Progenitor cell of endocrine pancreas (in vitro differentiated cells): ENCODE results near the gene PLLP. TPM values are rescaled to one million over a fixed set of nuclear protein-coding genes. Genes with fewer than 3 reads are reported as not detected.

Source experiments
- DNase-seq: peaks from one replicate; pipeline ENCODE4 v3.0.0; 2021; ENCODE audit warnings: low spot score; ENCODE audit not compliant: unreplicated experiment
- H3K27ac Mint-ChIP-seq: 2 replicates; pipeline ENCODE4 v1.8.0; 2021; ENCODE audit warnings: mild to moderate bottlenecking, moderate library complexity, mixed read lengths
- H3K27me3 Mint-ChIP-seq: 2 replicates; pipeline ENCODE4 v1.8.0; 2021; ENCODE audit warnings: mixed read lengths
- H3K36me3 Mint-ChIP-seq: 2 replicates; pipeline ENCODE4 v1.8.0; 2022; ENCODE audit warnings: mixed read lengths; ENCODE audit not compliant: insufficient read depth
- H3K4me1 Mint-ChIP-seq: 2 replicates; pipeline ENCODE4 v1.8.0; 2021; ENCODE audit warnings: low read depth, mixed read lengths
- H3K4me3 Mint-ChIP-seq: 2 replicates; pipeline ENCODE4 v1.8.0; 2021; ENCODE audit warnings: low read depth, mild to moderate bottlenecking, moderate library complexity, mixed read lengths
- H3K9me3 Mint-ChIP-seq: 2 replicates; pipeline ENCODE4 v1.8.0; 2021; ENCODE audit warnings: low read depth, mixed read lengths
- total RNA-seq: library from RNA; stranded (reverse); gene quantifications from 2 replicates; pipeline ENCODE4 v1.2.1, GENCODE V29; 2021
- TF ChIP-seq, protein P1 (sequence below): fragments of 200-600 bp; sonication (generic); IDR thresholded peaks from one replicate; pipeline ENCODE4 v1.5.0; 2021; ENCODE audit warnings: antibody characterized with exemption, mild to moderate bottlenecking; ENCODE audit not compliant: unreplicated experiment

PLLP gene
- total RNA-seq, 1 donor from 2014 or later: 2.9 TPM

DNA sequence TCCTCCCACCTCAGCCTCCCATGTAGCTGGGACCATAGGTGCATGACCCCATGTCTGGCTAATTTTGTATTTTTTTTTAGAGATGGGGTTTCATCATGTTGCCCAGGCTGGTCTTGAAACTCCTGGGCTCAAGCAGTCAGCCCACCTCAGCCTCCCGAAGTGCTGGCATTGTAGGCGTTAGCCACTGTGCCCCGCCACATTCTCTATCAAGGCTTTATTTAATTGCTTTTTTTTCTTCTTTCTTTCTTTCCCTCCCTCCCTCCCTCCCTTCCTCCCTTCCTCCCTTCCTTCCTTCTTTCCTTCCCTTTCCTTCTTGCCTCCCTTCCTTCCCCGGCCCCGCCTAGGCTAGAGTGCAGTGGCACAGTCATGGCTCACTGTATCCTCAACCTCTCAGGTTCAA is 74.7 kb downstream of the PLLP start:
- no peak overlapping the region for H3K27ac Mint-ChIP-seq
- peaks cover 29% of the 10 kb centered on the region for H3K36me3 Mint-ChIP-seq
- H3K4me1 Mint-ChIP-seq: no peaks in the 10 kb centered on the region
- TF ChIP-seq, protein P1, sequence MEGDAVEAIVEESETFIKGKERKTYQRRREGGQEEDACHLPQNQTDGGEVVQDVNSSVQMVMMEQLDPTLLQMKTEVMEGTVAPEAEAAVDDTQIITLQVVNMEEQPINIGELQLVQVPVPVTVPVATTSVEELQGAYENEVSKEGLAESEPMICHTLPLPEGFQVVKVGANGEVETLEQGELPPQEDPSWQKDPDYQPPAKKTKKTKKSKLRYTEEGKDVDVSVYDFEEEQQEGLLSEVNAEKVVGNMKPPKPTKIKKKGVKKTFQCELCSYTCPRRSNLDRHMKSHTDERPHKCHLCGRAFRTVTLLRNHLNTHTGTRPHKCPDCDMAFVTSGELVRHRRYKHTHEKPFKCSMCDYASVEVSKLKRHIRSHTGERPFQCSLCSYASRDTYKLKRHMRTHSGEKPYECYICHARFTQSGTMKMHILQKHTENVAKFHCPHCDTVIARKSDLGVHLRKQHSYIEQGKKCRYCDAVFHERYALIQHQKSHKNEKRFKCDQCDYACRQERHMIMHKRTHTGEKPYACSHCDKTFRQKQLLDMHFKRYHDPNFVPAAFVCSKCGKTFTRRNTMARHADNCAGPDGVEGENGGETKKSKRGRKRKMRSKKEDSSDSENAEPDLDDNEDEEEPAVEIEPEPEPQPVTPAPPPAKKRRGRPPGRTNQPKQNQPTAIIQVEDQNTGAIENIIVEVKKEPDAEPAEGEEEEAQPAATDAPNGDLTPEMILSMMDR: no peak
- H3K27me3 Mint-ChIP-seq: no peaks in the 10 kb centered on the region
- no peaks in the 10 kb centered on the region for H3K9me3 Mint-ChIP-seq
- no peak for DNase-seq
- no peak overlapping the region for H3K4me3 Mint-ChIP-seq

GRCh38 chr16:57208926-57209325 is 75.5 kb downstream of the PLLP start:
- no peaks in the 10 kb centered on the region for H3K9me3 Mint-ChIP-seq
- peaks cover 25% of the 10 kb centered on the region for H3K36me3 Mint-ChIP-seq
- DNase-seq: no peak
- H3K4me3 Mint-ChIP-seq: no peak overlapping the region
- TF ChIP-seq, protein P1: no peak
- no peaks in the 10 kb centered on the region for H3K27me3 Mint-ChIP-seq
- H3K4me1 Mint-ChIP-seq: no peaks in the 10 kb centered on the region
- no peak overlapping the region for H3K27ac Mint-ChIP-seq

Other genes starting within 250 kb of the PLLP start
- gene CPNE2, start 192.1 kb downstream of the PLLP start, total RNA-seq: 6.7 and 10.1 TPM in 2 replicates
- 101 and 115 TPM in 2 replicates for gene PSME3IP1, start 98.6 kb downstream of the PLLP start, total RNA-seq
- 57.4 and 63.7 TPM in 2 replicates for gene RSPRY1, start 98.3 kb downstream of the PLLP start, total RNA-seq
- 40.7 and 43.0 TPM in 2 replicates for gene ARL2BP, start 39.4 kb downstream of the PLLP start, total RNA-seq
- gene CCL22, start 74.1 kb upstream of the PLLP start, total RNA-seq: not detected in 2 replicates
- gene CX3CL1, start 87.8 kb upstream of the PLLP start, total RNA-seq: 0.53 and 0.74 TPM in 2 replicates
- not detected in 2 replicates for gene CCL17, start 120.1 kb upstream of the PLLP start, total RNA-seq
- gene CIAPIN1, start 162.7 kb upstream of the PLLP start, total RNA-seq: 79.3 and 83.3 TPM in 2 replicates
- gene COQ9, start 162.8 kb upstream of the PLLP start, total RNA-seq: 70.2 and 74.5 TPM in 2 replicates
- 68.5 and 69.6 TPM in 2 replicates for gene POLR2C, start 178.0 kb upstream of the PLLP start, total RNA-seq
- 35.0 and 38.6 TPM in 2 replicates for gene DOK4, start 201.8 kb upstream of the PLLP start, total RNA-seq